DOHH2 (cell line): ENCODE results near the gene RPS15A.
A peak's percentile ranks its signal among the peaks of the same experiment; 100 is the strongest.

ENCODE experiments used
- H3F3A ChIP-seq: fragments of 200-600 bp; sonication (generic), shearing (Covaris generic); 2 replicates; pipeline ENCODE4 v1.6.0; 2016; ENCODE audit warnings: antibody characterized with exemption, mild to moderate bottlenecking; ENCODE audit not compliant: control insufficient read depth, insufficient read depth
- H3K27ac ChIP-seq: fragments of 200-600 bp; sonication (generic); 2 replicates; pipeline ENCODE4 v1.5.1; 2014; ENCODE audit warnings: low read depth, mild to moderate bottlenecking, low read length, moderate library complexity
- H3K27me3 ChIP-seq: fragments of 200-600 bp; sonication (generic); 2 replicates; pipeline ENCODE4 v1.6.1; 2014; ENCODE audit warnings: mild to moderate bottlenecking, low read length, mixed read lengths; ENCODE audit not compliant: control insufficient read depth
- H3K36me3 ChIP-seq: fragments of 200-600 bp; sonication (generic); 2 replicates; pipeline ENCODE4 v1.6.1; 2014; ENCODE audit warnings: mild to moderate bottlenecking, low read length, moderate library complexity, mixed read lengths; ENCODE audit not compliant: control insufficient read depth
- H3K4me1 ChIP-seq: fragments of 200-600 bp; sonication (generic); 2 replicates; pipeline ENCODE4 v1.6.1; 2014; ENCODE audit warnings: mild to moderate bottlenecking, low read length, mixed read lengths; ENCODE audit not compliant: control insufficient read depth
- H3K4me2 ChIP-seq: fragments of 200-600 bp; sonication (generic); 2 replicates; pipeline ENCODE4 v1.6.0; 2014; ENCODE audit warnings: mild to moderate bottlenecking, low read length, moderate library complexity
- H3K4me3 ChIP-seq: fragments of 200-600 bp; sonication (generic); 2 replicates; pipeline ENCODE4 v1.5.1; 2014; ENCODE audit warnings: mild to moderate bottlenecking, low read length, mixed read lengths
- H3K79me2 ChIP-seq: fragments of 200-600 bp; sonication (generic); 2 replicates; pipeline ENCODE4 v1.6.1; 2014; ENCODE audit warnings: mild to moderate bottlenecking, low read length, mixed read lengths; ENCODE audit not compliant: control insufficient read depth
- H3K9me2 ChIP-seq: fragments of 200-600 bp; sonication (generic); replicated peaks from 2 replicates; pipeline ENCODE4 v1.6.1; 2014; ENCODE audit warnings: mild to moderate bottlenecking, low read length, mixed read lengths; ENCODE audit not compliant: control insufficient read depth
- H3K9me3 ChIP-seq: fragments of 200-600 bp; sonication (generic); 2 replicates; pipeline ENCODE4 v1.6.1; 2014; ENCODE audit warnings: antibody characterized with exemption, low read length, mixed read lengths; ENCODE audit not compliant: control insufficient read depth, insufficient read depth
- H4K20me1 ChIP-seq: fragments of 200-600 bp; sonication (generic); 2 replicates; pipeline ENCODE4 v1.6.0; 2014; ENCODE audit warnings: low read depth, mild to moderate bottlenecking, antibody characterized with exemption, low read length, moderate library complexity; ENCODE audit not compliant: control insufficient read depth, insufficient read depth
- CTCF ChIP-seq: fragments of 200-600 bp; sonication (generic); IDR thresholded peaks from one replicate; pipeline ENCODE4 v1.5.1; 2014; ENCODE audit warnings: antibody characterized with exemption, mild to moderate bottlenecking, low read depth, low read length; ENCODE audit not compliant: poor library complexity, severe bottlenecking
- EZH2phosphoT487 ChIP-seq: fragments of 200-600 bp; sonication (generic); IDR thresholded peaks from 2 replicates; pipeline ENCODE4 v1.6.1; 2017; ENCODE audit warnings: borderline replicate concordance, mild to moderate bottlenecking, antibody characterized with exemption, low read length, moderate library complexity, mixed read lengths

The RPS15A gene

DNA sequence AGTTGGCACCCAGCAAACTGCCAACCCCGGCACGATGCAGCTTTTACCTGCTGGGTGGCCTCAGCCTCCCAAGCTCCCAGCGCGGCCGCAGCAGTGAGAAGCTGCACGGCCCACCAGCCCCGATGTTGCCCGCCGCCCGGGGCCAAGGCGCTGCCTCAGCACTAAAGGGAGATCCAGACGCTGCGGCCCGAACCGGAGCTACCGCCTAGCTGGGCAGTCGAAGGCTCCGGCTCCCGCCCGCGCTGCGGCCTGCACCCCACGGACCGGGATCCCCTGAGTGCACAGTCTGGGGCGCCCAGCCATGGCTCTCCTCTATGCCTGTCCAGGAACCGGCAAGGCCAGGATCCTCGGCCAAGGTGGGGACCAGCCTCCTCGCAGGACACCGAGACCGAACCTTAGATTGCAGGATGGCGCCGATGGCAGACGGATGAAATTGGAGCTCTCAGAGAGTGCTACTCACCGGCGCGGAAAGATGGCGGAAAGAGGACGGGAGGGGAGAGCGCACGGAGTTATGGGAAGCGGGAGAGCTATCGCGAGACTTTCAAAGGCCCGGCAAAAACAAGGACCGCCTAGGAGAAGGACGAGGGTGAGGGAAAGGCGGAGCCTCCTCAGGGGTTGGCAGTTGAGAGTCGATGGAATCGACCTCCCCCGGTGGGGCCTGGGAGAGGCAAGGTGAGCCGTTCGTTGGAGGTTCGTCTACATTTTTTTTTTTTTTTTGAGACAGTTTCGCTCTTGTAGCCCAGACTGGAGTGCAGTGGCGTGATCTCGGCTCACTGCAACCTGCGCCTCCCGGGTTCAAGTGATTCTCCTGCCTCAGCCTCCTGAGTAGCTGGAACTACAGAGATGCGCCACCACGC lies at the start of gene RPS15A:
TSS of gene RPS15A (minus strand) at position 485 of the 857 bp plus-strand sequence. CDS start 1,221 bp downstream, outside the sequence.
- Histone ChIP-seq H4K20me1 (peaks cover 40% of the 10 kb centered on the region), H3K27ac (peak within 1 kb of the TSS; percentile 59)

GRCh38 chr16:18839555-18839954 lies 49.4 kb upstream of the RPS15A start:
- H3K79me2 ChIP-seq = peaks cover 8% of the 10 kb centered on the region
- TF ChIP-seq EZH2phosphoT487 (no peak), CTCF (no peak)
- H4K20me1 ChIP-seq = 0 out of 2 replicates have a peak, but pooled peaks cover 3% of the 10 kb centered on the region
- peaks cover 5% of the 10 kb centered on the region for H3F3A ChIP-seq
- peaks cover 92% of the 10 kb centered on the region for H3K36me3 ChIP-seq
- H3K27me3 ChIP-seq = no peaks in the 10 kb centered on the region
- no peaks in the 10 kb centered on the region for H3K9me2 ChIP-seq
- H3K9me3 ChIP-seq = no peaks in the 10 kb centered on the region
- no peak overlapping the region for H3K27ac ChIP-seq
- H3K4me3 ChIP-seq = no peak overlapping the region
- no peaks in the 10 kb centered on the region for H3K4me1 ChIP-seq
- no peak overlapping the region for H3K4me2 ChIP-seq

More for the DNA sequence above, at the start of gene RPS15A:
- Histone ChIP-seq H3K9me3 (no peaks in the 10 kb centered on the region), H3K27me3 (no peaks in the 10 kb centered on the region), H3K9me2 (no peaks in the 10 kb centered on the region), H3F3A (peaks cover 76% of the 10 kb centered on the region), H3K4me2 (peak within 1 kb of the TSS; percentile 98), H3K4me3 (peak within 1 kb of the TSS; percentile 97), H3K36me3 (peaks cover 93% of the 10 kb centered on the region), H3K4me1 (peaks cover 33% of the 10 kb centered on the region), H3K79me2 (peaks cover 57% of the 10 kb centered on the region)
- no peak for TF ChIP-seq CTCF
- TF ChIP-seq EZH2phosphoT487 = no peak

- H3K4me1 ChIP-seq = no peaks in the 10 kb centered on the region
- H3K4me2 ChIP-seq = no peak overlapping the region
- no peak overlapping the region for H3K27ac ChIP-seq
- H3K4me3 ChIP-seq = no peak overlapping the region
- 0 out of 2 replicates have a peak, but pooled peaks cover 2% of the 10 kb centered on the region for H4K20me1 ChIP-seq
- peaks cover 4% of the 10 kb centered on the region for H3F3A ChIP-seq
- no peaks in the 10 kb centered on the region for H3K27me3 ChIP-seq
- TF ChIP-seq EZH2phosphoT487 = no peak
- TF ChIP-seq CTCF = no peak
- H3K9me2 ChIP-seq = no peaks in the 10 kb centered on the region
- no peaks in the 10 kb centered on the region for H3K9me3 ChIP-seq
- no peaks in the 10 kb centered on the region for H3K79me2 ChIP-seq
- peaks cover 98% of the 10 kb centered on the region for H3K36me3 ChIP-seq
Measured at GRCh38 chr16:18836702-18837101, 46.6 kb upstream of the RPS15A start.
